ENCODE results near the gene KCTD4.
"Not testable (repeated sequence)": the region's sequence is repeated elsewhere in the genome, so short reads cannot be mapped to it uniquely, and the experiment has no call there.

Gene KCTD4

DNA sequence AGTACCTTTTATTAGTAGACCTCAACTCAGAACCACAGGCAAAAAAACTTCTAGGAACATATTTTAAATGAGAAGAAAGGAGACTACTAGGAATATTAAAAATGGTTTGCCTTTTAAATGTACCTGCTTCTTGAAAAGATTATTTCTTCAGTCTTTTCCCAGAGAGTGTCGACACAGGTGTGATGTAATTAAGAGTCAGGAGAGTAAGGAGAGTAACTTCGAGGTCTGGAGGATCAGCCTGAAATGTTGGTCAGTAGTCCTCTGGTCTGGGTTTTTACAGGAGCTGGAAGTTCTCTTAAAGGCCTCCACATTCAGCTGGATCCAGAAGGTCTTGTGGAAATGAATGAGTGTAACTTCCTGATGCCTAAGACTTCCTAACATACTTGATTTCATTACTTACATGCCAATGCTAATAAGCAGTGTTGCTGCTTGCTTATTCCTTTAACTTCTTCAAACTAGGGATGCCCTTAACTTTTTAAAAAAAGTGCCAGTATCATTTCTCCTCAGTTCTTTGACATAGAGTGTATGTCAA, at the start of gene KCTD4:
Gene KCTD4 (minus strand): TSS at position 345 of the 532 bp plus-strand sequence. CDS start 6,478 bp downstream, outside the sequence.
- no peak for DNase-seq

DNA sequence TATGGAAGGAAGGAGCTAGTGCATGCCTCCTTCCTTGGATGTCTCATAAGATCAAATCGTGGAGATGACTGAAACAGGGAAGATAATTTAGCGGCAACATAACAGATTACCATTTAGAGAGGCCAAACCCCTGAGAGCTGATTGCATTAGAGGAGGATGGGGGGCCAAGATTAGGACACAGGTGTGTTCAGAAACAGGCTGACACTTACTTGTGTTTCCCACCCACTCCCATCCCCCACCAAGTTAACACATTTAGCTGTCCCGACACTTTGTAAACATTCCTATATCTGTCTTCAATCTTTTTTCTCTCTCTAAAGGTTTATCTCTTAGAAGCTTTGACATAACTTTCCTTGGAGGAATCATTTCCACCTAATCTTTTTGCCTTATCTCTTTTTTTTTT, 48.8 kb upstream of the KCTD4 start:
- no peak for DNase-seq

DNA sequence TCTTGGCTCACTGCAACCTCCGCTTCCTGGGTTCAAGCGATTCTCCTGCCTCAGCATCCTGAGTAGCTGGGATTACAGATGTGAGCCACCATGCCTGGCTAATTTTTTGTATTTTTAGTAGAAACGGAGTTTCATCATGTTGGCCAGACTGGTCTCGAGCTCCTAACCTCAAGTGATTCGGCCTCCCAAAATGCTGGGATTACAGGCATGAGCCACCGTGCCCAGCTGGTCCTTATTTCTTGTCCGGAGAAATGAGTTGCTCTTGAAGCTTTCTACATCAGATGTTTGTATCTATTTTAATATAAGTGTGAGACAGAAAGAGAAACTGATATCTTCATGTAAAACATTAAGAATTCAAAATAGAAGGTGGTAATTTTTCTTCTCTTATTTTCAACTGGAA, 43.9 kb upstream of the KCTD4 start:
- DNase-seq: not testable (repeated sequence)

DNA sequence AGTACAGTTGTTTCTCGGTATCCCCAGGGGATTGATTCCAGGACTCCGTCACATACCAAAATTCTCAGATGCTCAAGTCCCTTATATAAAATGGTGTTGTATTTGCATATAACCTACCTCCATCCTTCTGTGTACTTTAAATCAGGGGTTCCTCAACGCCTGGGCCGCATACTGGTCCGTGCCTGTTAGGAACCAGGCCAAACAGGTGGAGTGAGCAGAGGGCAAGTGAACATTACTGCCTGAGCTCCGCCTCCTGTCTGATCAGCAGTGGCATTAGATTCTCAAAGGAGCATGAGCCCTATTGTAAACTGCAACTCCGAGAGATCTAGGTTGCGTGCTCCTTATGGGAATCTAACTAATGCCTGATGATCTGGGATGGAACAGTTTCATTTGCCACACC, 42.2 kb upstream of the KCTD4 start:
- no peak for DNase-seq

DNA sequence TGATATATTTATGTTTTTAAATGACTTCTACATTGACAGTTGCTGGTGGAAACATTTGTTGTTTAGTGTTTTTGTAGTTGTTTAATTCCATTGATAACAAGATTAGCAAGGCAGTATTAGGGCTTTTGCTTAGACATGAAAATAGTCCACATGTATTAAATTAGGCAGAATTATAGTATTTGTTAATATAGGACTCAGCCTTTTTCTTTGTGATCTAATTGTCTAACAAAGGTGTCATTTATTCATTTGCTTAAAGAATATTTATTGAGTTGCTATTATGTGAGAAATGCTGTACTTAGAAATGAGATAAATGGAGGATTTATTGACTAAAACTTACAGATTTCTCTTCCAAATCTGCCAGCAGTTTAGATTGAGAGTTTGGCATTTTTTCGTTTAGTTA, 41.7 kb upstream of the KCTD4 start:
- no peak for DNase-seq

DNA sequence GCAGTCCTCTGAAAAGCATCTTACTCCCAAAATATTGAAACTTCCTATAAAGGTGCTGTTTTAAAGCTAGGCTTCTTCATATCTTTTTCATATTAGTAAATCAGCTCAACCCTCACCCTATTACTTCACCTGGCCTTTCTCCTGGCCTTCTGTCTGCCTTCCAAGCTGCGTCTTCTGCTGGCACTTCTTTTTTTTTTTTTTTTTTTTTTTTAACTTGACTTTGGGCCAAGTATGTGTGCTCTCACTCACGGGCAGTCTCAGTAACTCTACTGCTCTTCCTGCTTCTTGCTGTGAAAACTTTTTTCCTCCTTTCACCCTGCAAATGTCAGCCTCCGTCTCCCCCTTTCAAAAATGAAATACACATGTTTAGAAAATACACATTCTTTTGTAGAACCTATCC, 41.2 kb upstream of the KCTD4 start:
- DNase-seq: no peak

DNA sequence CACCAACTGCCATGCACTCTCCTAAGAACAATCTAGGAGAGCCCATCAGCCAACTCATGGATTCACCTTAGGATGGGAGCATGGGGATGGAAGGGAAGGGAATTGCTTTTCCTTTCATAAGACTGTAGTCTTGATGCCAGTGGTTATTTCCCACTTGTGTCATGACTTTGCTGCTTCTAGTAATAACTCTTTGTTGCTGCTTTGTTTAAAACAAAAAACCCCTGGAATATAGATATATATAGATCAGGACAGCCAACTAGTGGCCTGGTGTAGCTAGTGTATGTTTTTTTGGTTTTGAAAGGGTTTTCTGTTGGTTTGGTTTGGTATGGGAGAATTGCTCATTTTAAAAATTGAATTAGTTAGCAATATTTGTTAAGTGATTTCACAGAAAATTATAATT, 39.3 kb upstream of the KCTD4 start:
- DNase-seq: no peak

DNA sequence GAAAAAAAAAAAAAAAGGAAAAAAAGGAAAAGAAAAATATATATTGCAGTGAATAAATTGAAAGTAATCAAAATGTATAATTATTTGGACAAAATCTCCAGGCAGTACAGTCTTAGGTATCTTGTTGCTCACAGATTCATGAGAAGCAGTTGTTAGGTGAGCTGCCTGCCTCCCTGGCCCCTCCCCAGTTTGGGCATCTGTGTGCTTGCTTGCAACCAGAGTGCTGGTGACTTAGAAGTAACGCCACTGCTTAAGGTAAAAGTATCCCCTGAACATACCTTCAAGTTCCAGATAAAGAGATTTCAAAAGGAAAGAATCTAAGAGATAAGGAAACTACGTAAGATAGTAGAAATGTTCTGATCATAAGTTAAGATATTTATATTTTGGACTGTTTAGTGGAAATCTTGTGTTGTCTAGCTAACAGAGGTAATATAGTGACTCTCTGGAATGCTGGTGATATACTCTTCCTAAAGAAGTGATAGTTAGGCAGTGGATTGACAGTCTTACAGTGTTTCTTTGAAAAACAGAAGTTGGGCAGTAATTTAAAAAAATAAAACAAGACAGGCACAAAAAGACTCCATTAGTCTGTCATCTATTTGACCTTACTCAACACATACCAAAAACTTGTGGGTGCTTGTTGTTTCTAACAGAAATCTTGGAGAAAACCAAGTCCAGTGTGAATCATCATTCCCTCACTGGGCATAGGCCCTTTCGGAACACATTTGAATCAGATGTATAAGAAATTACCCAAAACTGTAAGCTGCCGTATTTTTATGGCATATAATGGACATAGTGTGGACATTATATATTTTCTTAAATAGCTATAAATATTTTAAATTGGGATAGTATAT, 38.3 kb upstream of the KCTD4 start:
- no peak for DNase-seq

DNA sequence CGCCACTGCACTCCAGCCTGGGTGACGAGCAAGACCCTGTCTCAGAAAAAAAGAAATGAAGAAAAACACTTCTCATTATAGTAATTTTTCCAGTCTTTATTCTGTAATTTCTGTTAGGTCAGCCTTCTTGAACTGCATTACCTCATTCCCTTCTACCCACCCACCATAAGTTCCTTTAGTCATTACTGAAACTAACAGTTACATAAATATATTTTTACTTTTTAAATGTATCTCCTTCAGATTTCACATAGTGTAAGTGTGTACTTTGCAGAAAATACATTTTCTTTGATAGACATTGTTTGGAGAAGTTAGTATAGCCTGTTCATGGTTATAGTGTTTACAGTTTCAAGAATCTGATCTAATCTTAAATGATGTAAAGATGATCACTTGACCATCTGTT, 31.7 kb upstream of the KCTD4 start:
- no peak for DNase-seq

DNA sequence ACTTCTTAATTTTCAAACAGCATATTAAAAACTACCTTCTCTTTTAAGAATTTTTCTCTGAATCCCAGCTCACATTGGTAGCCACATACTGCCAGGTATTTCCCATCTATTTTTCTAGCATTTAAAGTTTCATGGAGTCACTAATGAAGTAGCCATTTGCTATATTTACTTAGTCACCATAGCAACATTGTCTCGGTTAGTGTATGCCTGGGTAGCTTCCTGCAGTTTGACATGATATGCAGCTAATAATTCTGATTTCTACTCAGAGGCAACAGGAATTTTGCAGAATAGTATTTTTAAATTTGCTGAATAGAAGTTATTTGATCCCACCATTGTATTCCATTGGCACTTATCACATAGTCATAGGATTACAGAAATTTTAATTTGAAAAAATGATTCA, 30.9 kb upstream of the KCTD4 start:
- no peak for DNase-seq

DNA sequence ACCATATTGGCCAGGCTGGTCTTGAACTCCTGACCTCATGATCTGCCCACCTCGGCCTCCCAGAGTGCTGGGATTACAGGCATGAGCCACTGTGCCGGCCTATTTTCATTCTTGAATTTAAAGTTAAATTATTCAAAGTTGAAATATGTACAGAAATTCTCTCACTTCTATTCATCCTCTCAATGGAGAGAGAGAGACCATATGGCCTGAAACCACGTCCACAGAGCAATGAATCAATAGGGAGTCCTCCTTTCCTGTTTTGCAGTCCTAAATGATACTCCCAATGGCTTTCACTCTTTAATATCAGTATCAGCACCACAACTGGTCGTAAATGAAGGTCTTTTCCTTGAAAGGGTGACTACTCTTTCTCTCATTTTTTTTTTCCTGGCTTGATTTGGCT, 30.5 kb upstream of the KCTD4 start:
- DNase-seq: no peak

DNA sequence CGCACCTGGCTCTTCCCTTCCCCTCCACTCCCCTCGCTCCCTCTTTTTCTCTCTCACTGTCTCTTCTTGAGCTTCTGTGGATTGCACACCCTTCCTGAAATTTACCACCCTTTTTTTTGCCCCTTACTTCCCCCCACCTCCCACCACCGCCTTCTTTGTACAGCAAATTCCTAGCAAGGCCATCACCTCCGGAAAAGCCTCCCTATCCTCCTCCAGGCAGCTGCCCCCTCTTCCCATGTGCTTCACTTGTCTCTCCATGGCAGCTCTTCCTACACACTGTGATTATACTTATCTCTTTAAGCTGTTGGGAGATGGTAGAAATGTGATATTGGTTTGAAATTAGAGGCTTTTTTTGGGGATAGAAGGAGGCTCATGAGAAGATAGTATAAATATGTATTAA, 28.3 kb upstream of the KCTD4 start:
- no peak for DNase-seq

DNA sequence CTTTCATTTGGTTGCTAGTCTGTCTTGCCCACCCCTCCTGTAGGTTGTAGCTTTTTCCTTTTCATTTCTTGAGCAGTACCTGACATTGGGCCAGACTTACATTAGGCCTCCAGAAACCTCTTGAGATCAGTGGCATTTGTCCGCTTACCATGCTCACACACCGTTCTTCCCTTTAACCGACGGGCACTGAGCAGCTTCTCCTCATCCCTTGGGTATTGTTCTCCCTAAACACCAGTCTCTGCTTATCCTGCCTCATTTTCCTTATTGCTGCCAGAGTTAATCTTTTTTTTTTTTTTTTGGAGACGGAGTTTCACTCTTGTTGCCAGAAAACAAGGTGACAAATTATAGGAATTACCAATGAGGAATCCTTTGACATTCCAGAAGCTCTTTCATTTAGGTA, 27.2 kb upstream of the KCTD4 start:
- DNase-seq: no peak

DNA sequence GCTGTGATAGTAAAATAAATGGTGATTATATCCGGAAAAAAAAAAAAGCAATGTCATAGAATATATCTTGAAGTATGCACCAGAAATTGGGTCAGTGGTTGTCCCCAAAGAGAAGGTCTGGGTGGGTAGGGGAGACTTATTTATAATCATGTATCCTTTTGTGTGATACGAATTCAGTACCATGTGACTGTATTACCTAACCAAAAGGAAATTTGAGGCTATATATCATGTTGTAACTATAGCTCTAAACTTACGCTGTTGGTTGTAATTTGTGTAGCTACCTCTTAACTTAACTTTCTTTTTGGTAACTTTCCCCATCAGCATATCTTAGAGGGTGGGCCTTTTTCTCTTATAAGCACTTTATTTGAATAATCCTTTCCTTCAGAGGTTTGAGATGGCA, 25.2 kb upstream of the KCTD4 start:
- no peak for DNase-seq

DNA sequence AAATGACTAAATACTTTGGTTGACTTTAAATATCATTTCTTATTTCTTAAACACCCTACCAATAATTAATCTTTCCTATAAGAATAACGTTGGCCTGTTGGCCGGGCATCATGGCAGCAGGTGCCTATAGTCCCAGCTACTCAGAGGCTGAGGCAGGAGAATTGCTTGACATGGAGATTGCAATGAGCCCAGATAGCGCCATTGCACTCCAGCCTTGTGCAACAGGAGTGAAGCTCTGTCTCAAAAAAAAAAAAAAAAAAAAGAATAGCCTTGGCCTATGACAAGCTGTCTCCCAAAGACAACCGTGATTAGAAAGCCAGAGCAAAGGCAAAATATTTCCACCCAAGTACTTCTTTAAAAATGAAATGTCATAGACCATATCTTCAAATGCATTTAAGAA, 24.5 kb upstream of the KCTD4 start:
- no peak for DNase-seq

DNA sequence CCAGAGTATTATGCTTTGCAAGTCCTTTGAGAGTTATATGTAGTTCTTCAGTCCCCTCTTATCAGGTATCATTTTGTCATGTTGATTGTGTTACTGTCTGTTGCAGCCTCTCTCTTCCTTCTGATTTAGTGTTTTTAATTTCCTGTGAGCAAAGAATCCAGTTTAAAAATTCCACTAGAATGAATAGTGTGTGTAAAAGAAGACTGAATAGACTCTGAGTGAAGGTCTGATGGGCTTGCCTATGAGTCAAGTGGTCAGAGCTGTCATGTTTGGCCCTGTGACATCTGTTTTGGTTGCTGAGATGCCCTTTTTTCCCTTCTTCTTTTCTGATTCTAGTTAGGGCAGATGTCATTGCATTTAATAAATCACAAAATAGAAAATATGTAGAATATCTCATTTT, 23.3 kb upstream of the KCTD4 start:
- DNase-seq: no peak

DNA sequence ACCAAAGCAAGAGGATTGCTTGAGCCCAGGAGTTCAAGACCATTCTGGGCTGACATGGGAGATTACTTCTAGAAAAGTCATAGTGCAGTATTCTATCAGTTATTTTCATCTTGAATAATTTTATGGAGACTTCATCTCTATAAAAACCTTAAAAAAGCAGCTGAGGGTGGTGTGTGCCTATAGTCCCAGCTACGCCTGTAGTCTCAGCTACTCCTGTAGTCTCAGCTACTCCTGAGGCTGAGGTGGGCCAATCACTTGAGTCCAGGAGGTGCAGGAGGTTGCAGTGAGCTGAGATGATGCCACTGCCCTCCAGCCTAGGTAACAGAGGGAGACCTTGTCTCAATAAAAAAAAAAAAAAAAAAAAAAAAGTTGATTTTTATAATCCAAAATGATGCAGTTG, 22.1 kb upstream of the KCTD4 start:
- DNase-seq: no peak

DNA sequence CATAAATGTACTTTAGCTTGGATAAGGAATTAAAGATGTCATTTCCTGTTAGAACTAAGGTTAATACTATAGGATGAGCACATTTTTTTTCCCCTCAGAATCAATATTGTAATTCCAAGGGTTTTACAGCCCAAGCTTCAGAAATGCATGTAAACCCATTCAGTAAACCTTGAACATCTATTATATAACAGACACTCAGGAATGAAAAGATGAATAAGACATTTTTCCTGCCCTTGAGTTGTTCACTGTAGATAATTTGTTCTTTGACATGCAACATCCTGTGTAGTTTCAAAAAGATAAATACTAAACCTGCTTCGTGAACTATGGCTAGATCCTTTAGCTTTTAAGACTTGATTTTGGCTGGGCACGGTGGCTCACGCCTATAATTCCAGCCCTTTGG, 21.7 kb upstream of the KCTD4 start:
- no peak for DNase-seq

DNA sequence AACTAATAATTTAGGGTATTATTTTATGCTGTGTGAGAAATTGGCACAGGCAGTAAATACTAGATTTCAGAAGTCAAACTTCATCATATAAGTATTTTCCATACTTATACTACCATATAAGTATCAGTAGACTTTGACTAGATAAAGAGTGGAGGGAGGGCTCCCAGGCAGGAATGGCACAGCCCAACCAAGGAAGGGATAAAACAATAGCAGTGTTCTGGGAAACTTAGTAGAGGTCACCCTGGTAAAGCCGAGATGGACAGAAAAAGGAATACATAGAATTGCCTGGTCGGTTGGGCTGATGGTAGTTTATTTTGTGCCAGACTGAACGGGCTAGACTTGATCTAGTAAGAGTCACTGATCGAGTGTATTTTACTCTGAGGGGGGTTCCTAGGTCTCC, 19.6 kb upstream of the KCTD4 start:
- no peak for DNase-seq

DNA sequence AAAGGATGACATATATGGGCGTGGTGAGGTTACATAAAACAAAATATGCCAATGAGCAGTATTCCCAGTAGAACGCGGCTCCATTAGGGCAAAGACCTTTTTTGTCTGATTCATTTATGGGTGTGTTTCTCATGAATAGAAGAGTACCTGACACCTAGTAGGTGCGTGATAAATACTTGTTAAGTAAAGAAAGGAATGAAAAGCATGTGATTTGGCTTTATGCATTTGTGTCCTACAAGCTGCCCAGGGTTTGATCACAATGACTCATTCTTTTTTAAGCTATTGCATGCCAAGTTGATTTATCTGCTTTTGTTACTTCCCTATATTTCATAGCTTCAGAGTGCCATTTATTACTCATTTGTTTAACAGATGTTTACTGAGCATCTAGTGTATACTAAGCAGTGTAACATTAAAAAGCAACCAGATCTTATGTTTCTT, 19.1 kb upstream of the KCTD4 start:
- no peak for DNase-seq

DNA sequence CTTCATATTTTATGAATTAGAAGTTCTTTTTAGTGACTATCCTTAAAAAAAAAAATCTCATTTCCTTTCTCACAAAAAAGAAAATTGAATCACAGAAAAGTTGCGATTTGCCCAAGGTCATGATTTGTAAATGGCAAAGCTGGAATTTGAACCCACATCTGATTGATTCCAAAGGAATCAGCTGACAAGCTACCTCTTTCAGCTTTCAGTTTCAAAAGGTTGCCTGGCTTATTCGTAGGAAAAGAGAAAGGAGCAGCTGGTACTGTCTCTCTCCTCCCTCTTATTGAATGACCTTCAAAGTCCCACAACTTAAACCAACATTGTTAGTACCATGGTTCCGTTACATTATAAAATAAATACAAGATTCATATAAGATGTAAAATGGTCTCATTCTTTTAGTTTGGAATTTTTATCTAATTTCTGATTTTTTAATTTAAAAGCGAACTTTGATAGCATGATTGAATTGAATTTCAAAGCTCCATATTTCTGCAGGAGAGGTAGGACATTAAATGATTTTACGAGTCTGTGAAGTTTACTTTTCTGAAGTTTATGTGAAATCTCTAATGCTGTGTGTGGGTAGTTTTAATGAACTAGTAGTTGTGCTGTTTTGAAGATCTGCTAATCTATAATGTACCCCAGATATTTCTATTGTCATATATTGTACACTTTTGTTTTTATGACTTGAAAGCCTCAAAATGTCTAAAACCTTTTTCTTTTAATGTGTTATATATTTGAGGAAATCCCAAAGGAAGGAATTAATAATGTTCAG, 18.5 kb upstream of the KCTD4 start:
- DNase-seq: no peak

DNA sequence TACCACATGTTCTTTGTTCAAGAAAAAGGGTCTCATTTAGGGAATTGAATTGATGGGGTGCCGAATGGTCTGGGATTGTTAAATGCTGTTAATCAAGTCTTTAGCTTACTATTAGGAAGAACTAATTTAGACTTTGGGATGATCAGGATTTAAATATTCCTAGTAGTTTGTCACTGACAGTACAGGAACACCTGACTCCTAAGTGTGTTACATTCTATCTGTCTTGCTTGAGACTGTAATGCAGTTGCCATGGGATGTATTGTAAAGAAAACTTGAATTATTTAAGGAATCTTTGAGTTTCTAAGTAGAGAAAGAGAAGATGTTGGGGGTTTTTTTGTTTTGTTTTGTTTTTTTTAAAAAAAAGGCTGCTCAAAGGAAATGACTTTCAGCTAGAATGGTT, 17.8 kb upstream of the KCTD4 start:
- no peak for DNase-seq

DNA sequence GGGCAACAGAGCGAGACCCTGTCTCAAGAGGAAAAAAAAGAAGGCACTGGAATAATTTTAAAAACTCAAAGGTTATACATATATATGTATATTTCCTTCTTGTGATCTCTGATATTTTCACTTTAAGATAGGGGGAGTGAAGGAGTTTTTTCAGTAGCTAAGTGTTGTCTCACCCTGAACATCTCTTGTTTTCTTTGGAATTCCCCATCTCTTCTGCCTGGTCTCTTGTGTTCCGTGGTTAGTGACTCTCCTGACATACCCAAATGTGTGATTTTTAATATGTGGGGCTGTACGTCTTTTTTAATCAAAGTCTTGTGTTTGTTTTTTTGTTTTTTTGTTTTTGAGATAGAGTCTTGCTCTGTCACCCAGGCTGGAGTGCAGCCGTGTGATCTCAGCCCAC, 15.3 kb upstream of the KCTD4 start:
- no peak for DNase-seq

DNA sequence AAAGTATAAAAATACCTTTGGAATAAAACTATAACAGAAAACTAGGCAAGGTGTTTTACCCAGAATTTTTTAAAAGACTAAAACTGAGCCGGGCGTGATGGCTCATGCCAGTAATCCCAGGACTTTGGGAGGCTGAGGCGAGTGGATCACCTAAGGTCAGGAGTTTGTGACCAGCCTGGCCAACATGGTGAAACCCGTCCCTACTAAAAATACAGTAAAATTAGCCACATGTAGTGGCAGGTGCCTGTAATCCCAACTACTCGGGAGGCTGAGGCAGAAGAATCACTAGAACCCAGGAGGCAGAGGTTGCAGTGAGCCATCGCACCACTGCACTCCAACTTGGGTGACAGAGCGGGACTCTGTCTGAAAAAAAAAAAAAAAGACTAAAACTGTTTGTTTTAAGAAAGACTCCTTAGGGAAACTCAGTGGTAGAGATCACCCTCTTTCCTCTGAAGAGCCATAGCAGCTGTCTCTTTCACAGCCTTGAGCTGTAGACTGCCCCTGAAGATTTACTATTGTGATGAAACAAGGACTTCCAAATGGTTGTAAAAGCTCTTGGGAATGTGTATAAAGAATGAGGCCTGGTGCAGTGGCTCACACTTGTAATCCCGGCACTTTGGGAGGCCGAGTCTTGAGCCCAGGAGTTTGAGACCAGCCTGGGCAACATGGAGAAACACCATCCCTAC, 14.7 kb upstream of the KCTD4 start:
- no peak for DNase-seq
